Measurements from ENCODE around the gene INPP5J. TPM values are rescaled to one million over a fixed set of nuclear protein-coding genes. Genes with fewer than 3 reads are reported as not detected.

Gene INPP5J
- total RNA-seq, 1 experiment from 2014 or later, result 1.7 TPM

GRCh38 chr22:31177420-31178162 lies 54.8 kb downstream of the INPP5J start:
- no peak overlapping the region for H3K27ac ChIP-seq (ENCODE audit: low read length)
- in situ Hi-C loops (cut with HindIII; ENCODE audit: low pct_unique_long_range_greater_than_20kb, low sequenced_read_pairs) (no loop called here), intact Hi-C loops (cut with micrococcal nuclease; ENCODE audit: unreplicated experiment) (no loop called here)
- CTCF ChIA-PET, result no interaction called here
- no peaks in the 10 kb centered on the region for H3K9me3 ChIP-seq (ENCODE audit: control insufficient read depth, insufficient read depth, low read depth, low read length)
- POLR2A ChIA-PET, result interaction anchor here (1.0 kb wide), 1 partner anchor 15 kb away, joined by 15 read pairs; no protein-coding TSS in a partner anchor
- no peaks in the 10 kb centered on the region for H3K36me3 ChIP-seq (ENCODE audit: control insufficient read depth, insufficient read depth, low read length)
- ATAC-seq (no peak), DNase-seq (ENCODE audit: low read depth, low spot score) (no peak)
- H3K4me1 ChIP-seq (ENCODE audit: control insufficient read depth, insufficient read depth, low read length), result peaks cover 7% of the 10 kb centered on the region; the same call in 1 of the 2 replicates
- no peak for TF ChIP-seq POLR2AphosphoS5 (IDR thresholded peaks at IDR 0.05; ENCODE audit: low read depth, low read length)
- no peak for TF ChIP-seq REST (IDR thresholded peaks at IDR 0.05; ENCODE audit: insufficient read depth in 1 of 2, low read depth in 2 of 2, low read length in 1 of 2)
- no peak for TF ChIP-seq SIN3A (IDR thresholded peaks at IDR 0.05; ENCODE audit: borderline replicate concordance, insufficient read depth, low read depth, low read length)
- no peak for TF ChIP-seq CTCF (IDR thresholded peaks at IDR 0.05)
- TF ChIP-seq TCF7L2 (IDR thresholded peaks at IDR 0.05; ENCODE audit: low read depth, low read length), result no peak
- H3K27me3 ChIP-seq (ENCODE audit: control insufficient read depth, insufficient read depth, low read length), result no peaks in the 10 kb centered on the region
- H3K4me3 ChIP-seq (ENCODE audit: low read depth in 2 of 2, low read length in 2 of 2), result no peak overlapping the region
- no TSS peak for BruUV-seq (replicated peaks)

GRCh38 chr22:31178859-31179258 lies 56.1 kb downstream of the INPP5J start:
- POLR2A ChIA-PET, result no interaction called here
- intact Hi-C loops (cut with micrococcal nuclease; ENCODE audit: unreplicated experiment), result no loop called here

More at GRCh38 chr22:31178859-31179258, 56.1 kb downstream of the INPP5J start:
- in situ Hi-C loops (cut with HindIII; ENCODE audit: low pct_unique_long_range_greater_than_20kb, low sequenced_read_pairs), result no loop called here
- DNase-seq (ENCODE audit: low read depth, low spot score) (no peak), ATAC-seq (no peak)
- no peak overlapping the region for H3K4me3 ChIP-seq (ENCODE audit: low read depth in 2 of 2, low read length in 2 of 2)
- H3K27ac ChIP-seq (ENCODE audit: low read length), result no peak overlapping the region
- H3K4me1 ChIP-seq (ENCODE audit: control insufficient read depth, insufficient read depth, low read length), result peaks cover 7% of the 10 kb centered on the region; the same call in 1 of the 2 replicates
- no TSS peak for BruUV-seq (replicated peaks)
- H3K9me3 ChIP-seq (ENCODE audit: control insufficient read depth, insufficient read depth, low read depth, low read length), result no peaks in the 10 kb centered on the region
- H3K27me3 ChIP-seq (ENCODE audit: control insufficient read depth, insufficient read depth, low read length), result no peaks in the 10 kb centered on the region
- CTCF ChIA-PET, result no interaction called here
- no peaks in the 10 kb centered on the region for H3K36me3 ChIP-seq (ENCODE audit: control insufficient read depth, insufficient read depth, low read length)
- TF ChIP-seq SIN3A (IDR thresholded peaks at IDR 0.05; ENCODE audit: borderline replicate concordance, insufficient read depth, low read depth, low read length), result no peak
- no peak for TF ChIP-seq POLR2AphosphoS5 (IDR thresholded peaks at IDR 0.05; ENCODE audit: low read depth, low read length)
- no peak for TF ChIP-seq CTCF (IDR thresholded peaks at IDR 0.05)
- TF ChIP-seq REST (IDR thresholded peaks at IDR 0.05; ENCODE audit: insufficient read depth in 1 of 2, low read depth in 2 of 2, low read length in 1 of 2), result no peak
- no peak for TF ChIP-seq TCF7L2 (IDR thresholded peaks at IDR 0.05; ENCODE audit: low read depth, low read length)

All from Panc1 (cell line).